ENCODE measurements around the gene ACSF2. TPM values are rescaled to one million over a fixed set of nuclear protein-coding genes. Genes with fewer than 3 reads are reported as not detected.
A peak's percentile ranks its signal among the peaks of the same experiment; 100 is the strongest.

Gene ACSF2
- total and polyA plus RNA-seq, 2 of the 13 experiments (the other 11 are each of a cell fraction or from before 2014, with no cell fraction given), result 87.3 to 109 TPM

GRCh38 chr17:50388728-50389127, 37.3 kb upstream of the ACSF2 start (continued):
- TF ChIP-seq POLR2AphosphoS2 (IDR thresholded peaks at IDR 0.05; ENCODE audit: low read depth, low read length) (peak; percentile 87), ZSCAN31 (CRISPR knock-in tag; IDR thresholded peaks at IDR 0.05; ENCODE audit: low read depth) (no peak), POLR2A (IDR thresholded peaks at IDR 0.05; ENCODE audit: insufficient read depth in 1 of 2, low read depth in 2 of 2, low read length in 2 of 2) (peak in 1 of 2 experiments; percentile 2; a peak in 2 of 4 replicates), TFAP4 (IDR thresholded peaks at IDR 0.05; ENCODE audit: borderline replicate concordance, low read depth) (no peak), ZNF879 (CRISPR knock-in tag; IDR thresholded peaks at IDR 0.05) (no peak), SALL2 (CRISPR knock-in tag; IDR thresholded peaks at IDR 0.05) (no peak), HOXA3 (CRISPR knock-in tag; IDR thresholded peaks at IDR 0.05) (no peak), POLR2AphosphoS5 (IDR thresholded peaks at IDR 0.05; ENCODE audit: low read depth, low read length) (peak; percentile 18; the same call in 1 of the 2 replicates), BCLAF1 (IDR thresholded peaks at IDR 0.05) (no peak), ZNF766 (CRISPR knock-in tag; IDR thresholded peaks at IDR 0.05; ENCODE audit: borderline replicate concordance) (no peak), ZNF530 (CRISPR knock-in tag; IDR thresholded peaks at IDR 0.05; ENCODE audit: low read depth) (no peak), ZC3H13 (CRISPR knock-in tag; IDR thresholded peaks at IDR 0.05) (no peak), ZNF619 (CRISPR knock-in tag; IDR thresholded peaks at IDR 0.05) (no peak), JUND (CRISPR knock-in tag; IDR thresholded peaks at IDR 0.05) (no peak), ZNF891 (CRISPR knock-in tag; IDR thresholded peaks at IDR 0.05) (no peak), TFDP2 (CRISPR knock-in tag; IDR thresholded peaks at IDR 0.05) (no peak), KDM2A (CRISPR knock-in tag; IDR thresholded peaks at IDR 0.05; ENCODE audit: borderline replicate concordance, low read depth) (no peak), ZNF816 (CRISPR knock-in tag; IDR thresholded peaks at IDR 0.05; ENCODE audit: borderline replicate concordance) (no peak), ZIK1 (CRISPR knock-in tag; IDR thresholded peaks at IDR 0.05; ENCODE audit: borderline replicate concordance, low read depth) (no peak), SAFB2 (CRISPR knock-in tag; IDR thresholded peaks at IDR 0.05; ENCODE audit: borderline replicate concordance, low read depth) (no peak), HNRNPLL (IDR thresholded peaks at IDR 0.05; ENCODE audit: low read depth, low read length, poor library complexity, severe bottlenecking) (no peak)

Measured in HepG2 (cell line).